HCT116 (cell line): ENCODE results near the gene TSPAN3. TPM values are rescaled to one million over a fixed set of nuclear protein-coding genes. Genes with fewer than 3 reads are reported as not detected.

Experiments used
- ATAC-seq: fragments of 200-7000 bp; cut with Tn5 transposase; 2 replicates; pipeline ENCODE4 v1.9.1; 2020; ENCODE audit warnings: mild to moderate bottlenecking, moderate library complexity
- BruUV-seq: library from RNA; stranded (reverse); fragments of 400-500 nt; replicated peaks from 2 replicates; lab custom pipeline; 2021; lab: Mats Ljungman, UMichigan
- CTCF ChIA-PET: fragments of 300-600 bp; sonication (Branson Sonifier 250); formaldehyde crosslinking; loops from one replicate; lab custom pipeline; 2021; ENCODE audit warnings: antibody characterized with exemption; lab: Charles Lee
- POLR2A ChIA-PET: fragments of 300-600, 350-600 bp; sonication (Branson Sonifier 250); formaldehyde crosslinking; loops from one replicate; lab custom pipeline; 2021; ENCODE audit warnings: antibody characterized with exemption; lab: Charles Lee
- RAD21 ChIA-PET, 2 experiments: fragments of 300-600 bp; sonication (Branson Sonifier 250); formaldehyde crosslinking; loops; one replicate each; lab custom pipeline; 2023; ENCODE audit warnings: low total read pairs in 2 of 2; ENCODE audit not compliant: uncharacterized antibody in 2 of 2, unreplicated experiment in 2 of 2, low non-redundant PET in 1 of 2; lab: Charles Lee
- DNase-seq: peaks from one replicate; pipeline ENCODE4 v3.0.0-alpha.2; 2010; ENCODE audit warnings: low read depth, low spot score
- H2AFZ ChIP-seq: fragments of 200-600 bp; shearing (Covaris generic), sonication (generic); 2 replicates; pipeline ENCODE4 v1.6.1; 2017; ENCODE audit warnings: low read depth, mixed run types, mixed read lengths, antibody characterized with exemption, low read length; ENCODE audit not compliant: poor library complexity, severe bottlenecking
- H3K27ac ChIP-seq: 2 replicates; pipeline ENCODE4 v1.5.1; 2012; ENCODE audit warnings: low read depth, low read length
- H3K27me3 ChIP-seq: fragments of 200-600 bp; sonication (generic); 2 replicates; pipeline ENCODE4 v1.6.1; 2016; ENCODE audit warnings: mixed run types, low read length, mixed read lengths; ENCODE audit not compliant: insufficient read depth
- H3K36me3 ChIP-seq, 2 experiments: fragments of 200-500 bp in 1 of 2; fragments of 200-600 bp in 1 of 2; sonication (Bioruptor generic) in 1 of 2; sonication (generic) in 1 of 2; 2 replicates each; pipeline versions ENCODE4 v1.5.1 to v1.6.1; 2014 to 2016; ENCODE audit warnings: low read length in 2 of 2, inconsistent platforms in 1 of 2, mixed read lengths in 1 of 2, mixed run types in 1 of 2; ENCODE audit not compliant: insufficient read depth in 2 of 2, control insufficient read depth in 1 of 2
- H3K4me1 ChIP-seq, 2 experiments: fragments of 200-600 bp in 1 of 2; sonication (generic) in 1 of 2; 2 replicates each; pipeline versions ENCODE4 v1.5.1 to v1.6.1; 2012 to 2017; ENCODE audit warnings: low read length in 2 of 2, inconsistent platforms in 1 of 2, mild to moderate bottlenecking in 1 of 2, mixed read lengths in 1 of 2, mixed run types in 1 of 2, moderate library complexity in 1 of 2; ENCODE audit not compliant: insufficient read depth in 2 of 2, control insufficient read depth in 1 of 2
- H3K4me2 ChIP-seq: fragments of 200-600 bp; sonication (generic); 2 replicates; pipeline ENCODE4 v1.6.1; 2017; ENCODE audit warnings: mixed run types, low read length, mixed read lengths
- H3K4me3 ChIP-seq, 2 experiments: fragments of 200-600 bp in 1 of 2; sonication (generic) in 1 of 2; replicated peaks in 1 of 2; 2 replicates each; pipeline ENCODE4 v1.5.1; 2011 to 2016; ENCODE audit warnings: low read length in 2 of 2, control low read depth in 1 of 2, low read depth in 1 of 2, mild to moderate bottlenecking in 1 of 2, mixed read lengths in 1 of 2, mixed run types in 1 of 2
- H3K79me2 ChIP-seq: fragments of 200-600 bp; sonication (generic); 2 replicates; pipeline ENCODE4 v1.6.1; 2017; ENCODE audit warnings: mild to moderate bottlenecking, mixed run types, low read length, moderate library complexity, mixed read lengths; ENCODE audit not compliant: insufficient read depth
- H3K9ac ChIP-seq: fragments of 200-600 bp; sonication (generic); 2 replicates; pipeline ENCODE4 v1.6.1; 2016; ENCODE audit warnings: low read length, mixed read lengths
- H3K9me2 ChIP-seq: fragments of 200-600 bp; sonication (generic), shearing (Covaris generic); 2 replicates; pipeline ENCODE4 v1.6.1; 2017; ENCODE audit warnings: mixed run types, mild to moderate bottlenecking, moderate library complexity; ENCODE audit not compliant: insufficient read depth
- H3K9me3 ChIP-seq, 2 experiments: fragments of 200-500 bp in 1 of 2; fragments of 200-600 bp in 1 of 2; sonication (Bioruptor generic) in 1 of 2; sonication (generic) in 1 of 2; 2 replicates each; pipeline ENCODE4 v1.6.1; 2014 to 2017; ENCODE audit warnings: low read length in 2 of 2, mixed read lengths in 2 of 2, inconsistent platforms in 1 of 2, low read depth in 1 of 2, mild to moderate bottlenecking in 1 of 2, mixed run types in 1 of 2, moderate library complexity in 1 of 2; ENCODE audit not compliant: control insufficient read depth in 1 of 2, insufficient read depth in 1 of 2
- H4K20me1 ChIP-seq: fragments of 200-600 bp; sonication (generic), shearing (Covaris generic); 2 replicates; pipeline ENCODE4 v1.6.1; 2017; ENCODE audit warnings: mixed run types, mild to moderate bottlenecking, moderate library complexity; ENCODE audit not compliant: insufficient read depth
- ATF3 ChIP-seq: IDR thresholded peaks from 2 replicates; pipeline ENCODE4 v1.6.1; 2012
- CBX3 ChIP-seq: IDR thresholded peaks from 2 replicates; pipeline ENCODE4 v1.6.1; 2012; ENCODE audit warnings: low read depth
- EGR1 ChIP-seq: IDR thresholded peaks from 2 replicates; pipeline ENCODE4 v1.6.1; 2012; ENCODE audit warnings: low read depth
- EZH2 ChIP-seq: fragments of 200-600 bp; sonication (generic); IDR thresholded peaks from 2 replicates; pipeline ENCODE4 v1.6.1; 2017; ENCODE audit warnings: antibody characterized with exemption, mixed run types
- EZH2phosphoT487 ChIP-seq: fragments of 200-600 bp; IDR thresholded peaks from 2 replicates; pipeline ENCODE4 v1.6.1; 2018; ENCODE audit warnings: antibody characterized with exemption, borderline replicate concordance
- FOSL1 ChIP-seq: IDR thresholded peaks from 2 replicates; pipeline ENCODE4 v1.6.1; 2012; ENCODE audit warnings: low read depth
- JUND ChIP-seq: IDR thresholded peaks from 2 replicates; pipeline ENCODE4 v1.6.1; 2012
- POLR2AphosphoS5 ChIP-seq: IDR thresholded peaks from 2 replicates; pipeline ENCODE4 v1.6.1; 2011; ENCODE audit warnings: mild to moderate bottlenecking, low read depth, low read length, moderate library complexity
- SRF ChIP-seq: IDR thresholded peaks from 2 replicates; pipeline ENCODE4 v1.6.1; 2012; ENCODE audit warnings: low read depth
- ZNF274 ChIP-seq: fragments of 200-500 bp; sonication (Bioruptor generic); IDR thresholded peaks from 2 replicates; pipeline ENCODE4 v1.6.1; 2014; ENCODE audit warnings: mild to moderate bottlenecking, low read depth, low read length, inconsistent platforms
- intact Hi-C: fragments of 100-400 bp; cut with micrococcal nuclease; formaldehyde crosslinking; loops from 2 replicates; pipeline ENCODE4 v1.10.0; 2022
- total RNA-seq: library from RNA; stranded (reverse); gene quantifications from one replicate; pipeline ENCODE4 v1.2.1, GENCODE V29; 2021; ENCODE audit not compliant: unreplicated experiment
- TF ChIP-seq, protein P1 (sequence below), 3 experiments: fragments of 200-600 bp in 1 of 3; sonication (generic) in 1 of 3; IDR thresholded peaks in 2 of 3; conservative IDR thresholded peaks in 1 of 3; 2 replicates each; pipeline ENCODE4 v1.5.1; 2012 to 2017; ENCODE audit warnings: low read depth in 2 of 3, low read length in 2 of 3, antibody characterized with exemption in 1 of 3, borderline replicate concordance in 1 of 3, control low read depth in 1 of 3, mild to moderate bottlenecking in 1 of 3, mixed read lengths in 1 of 3, mixed run types in 1 of 3, moderate library complexity in 1 of 3; ENCODE audit not compliant: insufficient read depth in 1 of 3
- TF ChIP-seq, protein P2 (sequence below): IDR thresholded peaks from 2 replicates; pipeline ENCODE4 v1.6.1; 2012; ENCODE audit warnings: low read depth

TSPAN3 gene
- total RNA-seq, 1 experiment from 2014 or later = 140 TPM

DNA sequence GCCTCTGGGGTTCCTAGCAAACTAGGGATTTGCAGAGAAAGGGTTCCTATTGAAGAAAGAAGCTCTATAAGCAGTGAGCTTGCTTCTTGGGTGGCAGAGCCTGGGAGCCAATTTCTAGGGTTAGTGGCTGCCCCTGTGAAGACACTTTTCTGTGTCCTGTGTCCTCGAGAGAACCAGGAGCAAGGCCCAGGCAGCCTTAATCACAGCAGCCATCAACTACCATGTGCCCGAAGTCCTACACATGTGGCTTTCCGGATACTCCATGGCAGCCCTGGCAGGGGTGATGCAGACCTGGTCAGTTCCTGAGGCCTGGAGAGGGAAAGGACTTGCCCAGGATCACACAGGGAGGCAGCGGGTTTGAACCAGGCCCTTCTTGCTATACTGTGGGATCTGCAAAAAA lies 27.7 kb upstream of the TSPAN3 start:
- ChIA-PET CTCF (no interaction called here), RAD21 (no interaction called here)
- no TSS peak for BruUV-seq

More for the DNA sequence above, 27.7 kb upstream of the TSPAN3 start:
- Histone ChIP-seq H4K20me1 (no peaks in the 10 kb centered on the region), H3K4me3 (no peak overlapping the region), H3K4me2 (no peak overlapping the region), H3K4me1 (no peaks in the 10 kb centered on the region), H3K27ac (no peak overlapping the region), H3K9ac (no peak overlapping the region), H3K27me3 (no peaks in the 10 kb centered on the region), H3K9me2 (no peaks in the 10 kb centered on the region), H3K36me3 (no peaks in the 10 kb centered on the region), H3K79me2 (no peaks in the 10 kb centered on the region), H2AFZ (no peak overlapping the region), H3K9me3 (peaks cover 0 to 3% of the 10 kb centered on the region in 2 experiments; a peak in 1 of 4 replicates)
- no peak for ATAC-seq
- intact Hi-C loops = no loop called here
- no peak for DNase-seq
- TF ChIP-seq ZNF274 (no peak), EZH2 (no peak), JUND (no peak), POLR2AphosphoS5 (no peak), CBX3 (no peak), FOSL1 (no peak), ATF3 (no peak), EGR1 (no peak), EZH2phosphoT487 (no peak), SRF (no peak)
- TF ChIP-seq, protein P1, sequence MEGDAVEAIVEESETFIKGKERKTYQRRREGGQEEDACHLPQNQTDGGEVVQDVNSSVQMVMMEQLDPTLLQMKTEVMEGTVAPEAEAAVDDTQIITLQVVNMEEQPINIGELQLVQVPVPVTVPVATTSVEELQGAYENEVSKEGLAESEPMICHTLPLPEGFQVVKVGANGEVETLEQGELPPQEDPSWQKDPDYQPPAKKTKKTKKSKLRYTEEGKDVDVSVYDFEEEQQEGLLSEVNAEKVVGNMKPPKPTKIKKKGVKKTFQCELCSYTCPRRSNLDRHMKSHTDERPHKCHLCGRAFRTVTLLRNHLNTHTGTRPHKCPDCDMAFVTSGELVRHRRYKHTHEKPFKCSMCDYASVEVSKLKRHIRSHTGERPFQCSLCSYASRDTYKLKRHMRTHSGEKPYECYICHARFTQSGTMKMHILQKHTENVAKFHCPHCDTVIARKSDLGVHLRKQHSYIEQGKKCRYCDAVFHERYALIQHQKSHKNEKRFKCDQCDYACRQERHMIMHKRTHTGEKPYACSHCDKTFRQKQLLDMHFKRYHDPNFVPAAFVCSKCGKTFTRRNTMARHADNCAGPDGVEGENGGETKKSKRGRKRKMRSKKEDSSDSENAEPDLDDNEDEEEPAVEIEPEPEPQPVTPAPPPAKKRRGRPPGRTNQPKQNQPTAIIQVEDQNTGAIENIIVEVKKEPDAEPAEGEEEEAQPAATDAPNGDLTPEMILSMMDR (IDR thresholded peaks at IDR 0.05 in 2 of 3, conservative IDR thresholded peaks at IDR 0.05 in 1 of 3; ENCODE audit: borderline replicate concordance in 1 of 3, insufficient read depth in 1 of 3, low read depth in 2 of 3, low read length in 2 of 3) = no peak
- TF ChIP-seq, protein P2, sequence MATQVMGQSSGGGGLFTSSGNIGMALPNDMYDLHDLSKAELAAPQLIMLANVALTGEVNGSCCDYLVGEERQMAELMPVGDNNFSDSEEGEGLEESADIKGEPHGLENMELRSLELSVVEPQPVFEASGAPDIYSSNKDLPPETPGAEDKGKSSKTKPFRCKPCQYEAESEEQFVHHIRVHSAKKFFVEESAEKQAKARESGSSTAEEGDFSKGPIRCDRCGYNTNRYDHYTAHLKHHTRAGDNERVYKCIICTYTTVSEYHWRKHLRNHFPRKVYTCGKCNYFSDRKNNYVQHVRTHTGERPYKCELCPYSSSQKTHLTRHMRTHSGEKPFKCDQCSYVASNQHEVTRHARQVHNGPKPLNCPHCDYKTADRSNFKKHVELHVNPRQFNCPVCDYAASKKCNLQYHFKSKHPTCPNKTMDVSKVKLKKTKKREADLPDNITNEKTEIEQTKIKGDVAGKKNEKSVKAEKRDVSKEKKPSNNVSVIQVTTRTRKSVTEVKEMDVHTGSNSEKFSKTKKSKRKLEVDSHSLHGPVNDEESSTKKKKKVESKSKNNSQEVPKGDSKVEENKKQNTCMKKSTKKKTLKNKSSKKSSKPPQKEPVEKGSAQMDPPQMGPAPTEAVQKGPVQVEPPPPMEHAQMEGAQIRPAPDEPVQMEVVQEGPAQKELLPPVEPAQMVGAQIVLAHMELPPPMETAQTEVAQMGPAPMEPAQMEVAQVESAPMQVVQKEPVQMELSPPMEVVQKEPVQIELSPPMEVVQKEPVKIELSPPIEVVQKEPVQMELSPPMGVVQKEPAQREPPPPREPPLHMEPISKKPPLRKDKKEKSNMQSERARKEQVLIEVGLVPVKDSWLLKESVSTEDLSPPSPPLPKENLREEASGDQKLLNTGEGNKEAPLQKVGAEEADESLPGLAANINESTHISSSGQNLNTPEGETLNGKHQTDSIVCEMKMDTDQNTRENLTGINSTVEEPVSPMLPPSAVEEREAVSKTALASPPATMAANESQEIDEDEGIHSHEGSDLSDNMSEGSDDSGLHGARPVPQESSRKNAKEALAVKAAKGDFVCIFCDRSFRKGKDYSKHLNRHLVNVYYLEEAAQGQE = no peak
- POLR2A ChIA-PET = no interaction called here
